GM13976 (cell line): ENCODE results near the gene KLHDC7B.
A peak's percentile ranks its signal among the peaks of the same experiment; 100 is the strongest.

ENCODE experiments used
- DNase-seq: peaks from one replicate; pipeline ENCODE4 v3.0.0; 2012; ENCODE audit warnings: low spot score
- CTCF ChIP-seq: IDR thresholded peaks from 2 replicates; pipeline ENCODE4 v1.5.1; 2012; ENCODE audit warnings: borderline replicate concordance, mild to moderate bottlenecking; ENCODE audit not compliant: insufficient read depth; ENCODE audit errors: extremely low read depth, missing control alignments, control extremely low read depth
- in situ Hi-C: fragments of 300-500 bp; cut with MboI; formaldehyde crosslinking; loops from one replicate; pipeline ENCODE4 v1.12.0; 2022; ENCODE audit warnings: low sequenced_read_pairs, mixed read lengths, inconsistent platforms; ENCODE audit not compliant: unreplicated experiment

The KLHDC7B gene

GRCh38 chr22:50544746-50545253 is 899 bp upstream of the KLHDC7B start:
- DNase-seq = peak; percentile 37
- in situ Hi-C loops = no loop called here
- TF ChIP-seq CTCF = no peak

GRCh38 chr22:50546326-50547262 is 895 bp downstream of the KLHDC7B start:
- in situ Hi-C loops = no loop called here
- TF ChIP-seq CTCF = no peak
- DNase-seq = peak; percentile 26

- DNase-seq = peak; percentile 38
- no peak for TF ChIP-seq CTCF
- in situ Hi-C loops = no loop called here
Measured at GRCh38 chr22:50547263-50547985, 1.7 kb downstream of the KLHDC7B start.

- in situ Hi-C loops = no loop called here
- TF ChIP-seq CTCF = peak; percentile 11
- peak; percentile 85 for DNase-seq
Measured at GRCh38 chr22:50548040-50548920, 2.6 kb downstream of the KLHDC7B start.

- DNase-seq = peak; percentile 34
- TF ChIP-seq CTCF = no peak
- in situ Hi-C loops = no loop called here
Measured at GRCh38 chr22:50548921-50549790, 3.5 kb downstream of the KLHDC7B start.

GRCh38 chr22:50550395-50550794 is 4.7 kb downstream of the KLHDC7B start:
- DNase-seq = no peak
- no peak for TF ChIP-seq CTCF
- in situ Hi-C loops = no loop called here
